Uterus (tissue), 4 donors: ENCODE measurements around the gene DUSP21. TPM values are rescaled to one million over a fixed set of nuclear protein-coding genes. Genes with fewer than 3 reads are reported as not detected.
A peak's percentile ranks its signal among the peaks of the same experiment; 100 is the strongest.

ENCODE experiments used
- DNase-seq, 2 donors: peaks; one replicate each; pipeline ENCODE4 v3.0.0-alpha.2; 2019 to 2020
- H3K27ac ChIP-seq, 2 donors: fragments of 200-600 bp; sonication (generic); 1 replicate in 1 of 2; 2 replicates in 1 of 2; pipeline ENCODE4 v1.5.1; 2016 to 2018
- H3K27me3 ChIP-seq, 2 donors: fragments of 200-600 bp; sonication (generic); one replicate each; pipeline ENCODE4 v1.5.1; 2018 to 2019; ENCODE audit warnings: control low read depth in 1 of 2
- H3K36me3 ChIP-seq, 2 donors: fragments of 200-600 bp; sonication (generic); one replicate each; pipeline ENCODE4 v1.5.1; 2019; ENCODE audit warnings: control low read depth in 1 of 2
- H3K4me1 ChIP-seq, 2 donors: fragments of 200-600 bp; sonication (generic); one replicate each; pipeline ENCODE4 v1.5.1; 2018 to 2019; ENCODE audit warnings: control low read depth in 1 of 2
- H3K4me3 ChIP-seq, 2 donors: fragments of 200-600 bp; sonication (generic); 1 replicate in 1 of 2; 2 replicates in 1 of 2; pipeline ENCODE4 v1.5.1; 2018 to 2019; ENCODE audit warnings: mild to moderate bottlenecking in 1 of 2
- H3K9me3 ChIP-seq, 2 donors: fragments of 200-600 bp; sonication (generic); one replicate each; pipeline ENCODE4 v1.5.1; 2019; ENCODE audit warnings: control low read depth in 1 of 2
- POLR2A ChIP-seq, 2 donors: fragments of 450-650 bp; IDR thresholded peaks; one replicate each; pipeline ENCODE4 v1.6.1; 2016; ENCODE audit warnings: antibody characterized with exemption in 2 of 2, mild to moderate bottlenecking in 1 of 2, moderate library complexity in 1 of 2
- intact Hi-C: fragments of 100-400 bp; cut with DNase I; formaldehyde crosslinking; loops from one replicate; pipeline ENCODE4 v1.15.1; 2023; ENCODE audit warnings: low total_unique reads
- total RNA-seq, 4 donors: library from RNA; depleted of rRNA in 3 of 4; stranded (reverse); fragments of >200 nt in 3 of 4; gene quantifications; one replicate each; pipeline versions ENCODE4 v1.1.0 to v1.2.4, GENCODE V29; 2014 to 2023
- TF ChIP-seq, protein P1 (sequence below), 4 experiments: fragments of 200-600 bp in 2 of 4; fragments of 450-650 bp in 2 of 4; sonication (generic) in 2 of 4; IDR thresholded peaks; one replicate each; pipeline ENCODE4 v1.5.1; 2016 to 2019; ENCODE audit warnings: antibody characterized with exemption in 4 of 4, mild to moderate bottlenecking in 2 of 4, moderate library complexity in 1 of 4
- donor health status: DM: yes; HTN: yes; CAD: no.

The DUSP21 gene
- total RNA-seq, 4 donors from 2014 or later = not detected

DNA sequence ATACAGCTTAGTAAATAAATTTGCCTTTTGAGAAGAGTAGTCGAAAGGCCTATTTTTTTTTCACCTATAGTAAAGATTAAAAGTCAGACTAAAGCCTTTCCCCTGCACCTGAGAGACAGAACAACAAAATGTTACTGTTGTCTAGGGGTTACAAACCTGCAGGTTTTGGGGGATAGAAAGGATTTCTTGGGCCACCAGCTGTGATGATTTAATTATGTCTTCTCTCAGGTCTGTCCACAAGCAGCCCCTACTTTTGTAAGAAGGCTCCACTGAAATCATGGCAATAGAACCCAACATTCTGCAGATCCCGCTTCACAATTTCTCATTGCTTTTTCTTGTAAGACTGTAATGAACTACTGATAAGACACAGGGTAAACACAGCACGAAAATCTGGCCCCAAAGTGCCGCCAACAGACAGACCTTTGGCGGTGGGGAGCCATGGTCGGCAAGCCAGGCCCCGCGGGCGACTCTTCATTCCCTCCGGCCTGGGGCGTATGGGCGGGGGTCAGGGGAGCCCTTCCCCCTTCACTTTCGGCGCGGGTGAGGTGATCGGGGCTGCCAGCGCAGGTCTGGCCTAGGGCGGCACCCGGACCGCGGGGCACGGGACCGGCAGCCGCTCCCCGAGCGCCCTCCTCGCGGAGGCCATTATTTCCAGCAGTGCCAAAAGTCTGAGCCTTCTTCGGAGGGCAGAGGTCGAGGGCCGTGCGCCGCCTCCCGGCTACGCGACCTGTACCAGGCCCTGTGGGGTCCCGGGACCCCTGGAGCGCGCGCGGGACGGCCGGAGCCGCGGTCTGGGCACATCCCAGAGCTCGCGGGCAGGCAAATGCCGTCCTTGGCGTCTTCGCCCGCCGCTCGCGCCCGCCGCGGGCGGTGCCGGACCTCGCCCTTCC lies 28.4 kb downstream of the DUSP21 start:
- DNase-seq = peak in 1 of 2 donors; percentile 44
- H3K9me3 ChIP-seq = no peaks in the 10 kb centered on the region
- H3K27me3 ChIP-seq = no peaks in the 10 kb centered on the region
- TF ChIP-seq, protein P1, sequence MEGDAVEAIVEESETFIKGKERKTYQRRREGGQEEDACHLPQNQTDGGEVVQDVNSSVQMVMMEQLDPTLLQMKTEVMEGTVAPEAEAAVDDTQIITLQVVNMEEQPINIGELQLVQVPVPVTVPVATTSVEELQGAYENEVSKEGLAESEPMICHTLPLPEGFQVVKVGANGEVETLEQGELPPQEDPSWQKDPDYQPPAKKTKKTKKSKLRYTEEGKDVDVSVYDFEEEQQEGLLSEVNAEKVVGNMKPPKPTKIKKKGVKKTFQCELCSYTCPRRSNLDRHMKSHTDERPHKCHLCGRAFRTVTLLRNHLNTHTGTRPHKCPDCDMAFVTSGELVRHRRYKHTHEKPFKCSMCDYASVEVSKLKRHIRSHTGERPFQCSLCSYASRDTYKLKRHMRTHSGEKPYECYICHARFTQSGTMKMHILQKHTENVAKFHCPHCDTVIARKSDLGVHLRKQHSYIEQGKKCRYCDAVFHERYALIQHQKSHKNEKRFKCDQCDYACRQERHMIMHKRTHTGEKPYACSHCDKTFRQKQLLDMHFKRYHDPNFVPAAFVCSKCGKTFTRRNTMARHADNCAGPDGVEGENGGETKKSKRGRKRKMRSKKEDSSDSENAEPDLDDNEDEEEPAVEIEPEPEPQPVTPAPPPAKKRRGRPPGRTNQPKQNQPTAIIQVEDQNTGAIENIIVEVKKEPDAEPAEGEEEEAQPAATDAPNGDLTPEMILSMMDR (IDR thresholded peaks at IDR 0.05) = no peak
- TF ChIP-seq POLR2A (IDR thresholded peaks at IDR 0.05) = no peak
- intact Hi-C loops = no loop called here
- no peaks in the 10 kb centered on the region for H3K4me1 ChIP-seq
- H3K36me3 ChIP-seq = no peaks in the 10 kb centered on the region
- H3K4me3 ChIP-seq = peak overlapping the region; percentile 55 to 93
- H3K27ac ChIP-seq = peak overlapping the region; percentile 99 to 100

DNA sequence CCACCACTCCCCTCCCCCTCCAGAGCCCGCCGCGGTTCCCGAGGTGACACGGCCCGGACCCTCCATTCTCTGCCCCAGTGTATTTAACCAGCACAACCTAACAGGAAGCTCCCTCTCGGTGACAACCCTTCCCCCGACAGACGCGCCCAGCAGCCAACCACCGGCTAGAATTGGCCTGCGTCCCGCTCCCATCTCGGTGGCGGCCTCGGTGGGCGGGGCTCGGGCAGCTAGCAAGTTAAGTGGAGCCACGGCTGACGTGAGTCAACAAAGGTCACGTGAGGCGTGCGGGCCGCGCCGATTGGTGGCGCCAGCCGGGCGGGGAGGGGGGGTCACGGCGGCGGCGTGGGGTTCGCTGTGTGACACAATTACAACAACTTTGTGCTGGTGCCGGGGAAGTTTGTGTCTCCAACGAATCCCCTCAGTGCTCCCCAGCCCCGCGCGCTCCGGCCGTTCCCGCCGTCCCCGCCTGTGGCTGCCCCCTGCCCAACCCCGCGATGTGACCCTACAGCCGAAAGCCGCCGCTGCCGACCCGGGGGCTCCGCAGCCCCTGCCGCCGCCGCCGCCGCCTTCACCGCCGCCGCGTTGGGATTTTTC lies 29.1 kb downstream of the DUSP21 start, which contains the start of gene KDM6A:
Gene KDM6A (plus strand): TSS at position 368 of the 594 bp plus-strand sequence. CDS start 364 bp downstream, outside the sequence.
- H3K4me3 ChIP-seq = peak within 1 kb of the TSS; percentile 55 to 93
- peak; percentile 99 for DNase-seq
- no peaks in the 10 kb centered on the region for H3K27me3 ChIP-seq
- intact Hi-C loops = no loop called here
- H3K9me3 ChIP-seq = no peaks in the 10 kb centered on the region
- H3K36me3 ChIP-seq = no peaks in the 10 kb centered on the region
- H3K27ac ChIP-seq = peak within 1 kb of the TSS; percentile 99 to 100
- peak; percentile 81 to 83 for TF ChIP-seq POLR2A (IDR thresholded peaks at IDR 0.05)
- TF ChIP-seq, protein P1 (IDR thresholded peaks at IDR 0.05) = no peak
- H3K4me1 ChIP-seq = peaks cover 0 to 2% of the 10 kb centered on the region in 2 donors

DNA sequence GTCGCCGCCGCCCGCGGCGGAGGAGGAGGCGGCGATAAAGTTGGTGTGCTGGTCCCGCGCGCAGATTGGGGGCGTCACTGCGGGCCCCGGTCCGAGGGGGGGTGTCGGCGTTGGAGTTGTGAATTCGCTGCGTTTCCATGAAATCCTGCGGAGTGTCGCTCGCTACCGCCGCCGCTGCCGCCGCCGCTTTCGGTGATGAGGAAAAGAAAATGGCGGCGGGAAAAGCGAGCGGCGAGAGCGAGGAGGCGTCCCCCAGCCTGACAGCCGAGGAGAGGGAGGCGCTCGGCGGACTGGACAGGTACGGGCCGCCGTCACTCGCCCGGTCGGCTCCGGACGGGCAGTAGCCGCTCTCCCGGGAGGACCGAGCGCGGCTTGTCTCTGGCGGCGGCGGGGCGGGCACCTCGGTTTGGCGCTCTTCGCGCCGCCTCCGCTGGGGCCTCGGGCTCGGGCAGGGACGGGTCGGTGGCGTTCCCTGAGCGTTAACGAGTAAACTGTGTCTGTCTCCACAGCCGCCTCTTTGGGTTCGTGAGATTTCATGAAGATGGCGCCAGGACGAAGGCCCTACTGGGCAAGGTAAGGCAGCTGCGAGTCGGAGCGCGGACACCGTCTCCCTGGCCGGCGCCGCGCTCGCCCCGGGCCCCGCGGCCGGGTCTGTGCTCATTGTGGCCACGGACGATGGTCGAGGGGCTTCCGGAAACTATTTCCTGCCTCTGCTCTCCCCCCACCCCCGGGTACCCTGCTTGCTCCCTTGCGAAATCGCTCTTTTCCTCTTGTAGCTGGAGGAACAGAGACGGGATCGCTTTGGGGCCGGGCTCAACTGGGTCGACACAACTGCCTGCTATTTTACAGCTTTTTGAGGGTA lies 29.8 kb downstream of the DUSP21 start:
- Histone ChIP-seq H3K36me3 (no peaks in the 10 kb centered on the region), H3K4me1 (peaks cover 3 to 4% of the 10 kb centered on the region in 2 donors), H3K9me3 (no peaks in the 10 kb centered on the region), H3K27me3 (no peaks in the 10 kb centered on the region), H3K4me3 (peak overlapping the region; percentile 55 to 93), H3K27ac (peak overlapping the region; percentile 99 to 100)
- no peak for TF ChIP-seq POLR2A (IDR thresholded peaks at IDR 0.05)
- TF ChIP-seq, protein P1 (IDR thresholded peaks at IDR 0.05) = peak in 1 of 4 experiments; percentile 13
- peak; percentile 53 to 59 for DNase-seq
- intact Hi-C loops = no loop called here

DNA sequence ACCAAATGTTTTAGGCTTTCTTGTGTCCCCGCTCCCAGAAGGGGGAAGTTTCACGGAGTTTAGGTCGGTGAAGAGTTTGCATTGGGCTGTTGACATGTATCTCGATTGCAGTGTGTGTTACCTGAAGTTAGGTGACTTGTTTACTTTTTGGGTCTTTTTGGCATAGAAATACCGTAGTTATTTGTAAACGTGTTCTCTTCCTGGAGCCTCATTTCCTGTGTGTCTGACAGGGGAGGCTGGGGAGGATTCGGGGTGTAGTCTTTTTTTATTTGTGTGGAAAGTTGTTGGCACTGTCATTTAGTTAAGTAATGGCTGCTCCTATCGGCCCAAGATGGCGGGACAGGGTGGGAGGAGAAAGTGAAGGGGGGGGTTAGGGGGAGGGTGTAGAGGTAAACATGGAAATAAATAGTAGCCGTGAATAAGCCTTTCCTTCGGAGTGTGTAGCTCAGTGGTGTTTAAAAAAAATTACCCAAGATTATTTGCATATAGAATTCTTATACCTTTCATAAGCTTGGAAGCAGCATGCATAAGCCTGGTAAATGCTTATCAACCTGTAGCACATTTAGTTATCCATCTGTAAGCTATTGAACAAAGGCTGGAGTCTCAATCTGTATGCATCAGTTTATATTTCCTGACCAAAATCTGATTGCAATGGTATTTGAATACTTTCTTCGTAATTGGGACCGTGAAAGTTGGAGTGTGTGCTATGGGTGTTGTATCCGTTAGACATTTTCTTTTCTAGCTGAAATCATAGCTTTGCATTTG lies 30.8 kb downstream of the DUSP21 start:
- no peaks in the 10 kb centered on the region for H3K36me3 ChIP-seq
- no peak for TF ChIP-seq POLR2A (IDR thresholded peaks at IDR 0.05)
- TF ChIP-seq, protein P1 (IDR thresholded peaks at IDR 0.05) = peak in 1 of 4 experiments; percentile 9
- peaks cover 4 to 5% of the 10 kb centered on the region in 2 donors for H3K4me1 ChIP-seq
- peak overlapping the region; percentile 55 to 93 for H3K4me3 ChIP-seq
- H3K27me3 ChIP-seq = no peaks in the 10 kb centered on the region
- no peaks in the 10 kb centered on the region for H3K9me3 ChIP-seq
- H3K27ac ChIP-seq = peak overlapping the region; percentile 99 to 100
- peak in 1 of 2 donors; percentile 36 for DNase-seq
- intact Hi-C loops = no loop called here
